Measurements from ENCODE around the gene GULP1. TPM values are rescaled to one million over a fixed set of nuclear protein-coding genes. Genes with fewer than 3 reads are reported as not detected.

GULP1 gene
- total and polyA plus RNA-seq, 2 of the 4 experiments (the other 2 are of a cell fraction): 24.4 to 40.1 TPM

- Histone ChIP-seq H2BK120ac (ENCODE audit: low read depth, low read length) (no peak overlapping the region), H2BK5ac (ENCODE audit: low read depth, low read length, poor library complexity, severe bottlenecking) (no peak overlapping the region), H4K20me1 (ENCODE audit: insufficient read depth, low read length) (no peaks in the 10 kb centered on the region; the same call in 1 of the 2 replicates), H4K91ac (ENCODE audit: insufficient read depth, low read depth, low read length) (no peak overlapping the region), H3K9ac (ENCODE audit: low read depth, low read length) (no peak overlapping the region), H3K23ac (ENCODE audit: low read depth, low read length) (no peak overlapping the region), H3K4ac (ENCODE audit: low read depth, low read length) (no peak overlapping the region), H3K9me1 (ENCODE audit: insufficient read depth, low read length) (peaks cover 3% of the 10 kb centered on the region; the same call in 1 of the 2 replicates), H3K4me2 (ENCODE audit: low read depth, low read length) (no peak overlapping the region), H3K27ac (ENCODE audit: insufficient read depth, low read length) (no peak overlapping the region), H2AK9ac (replicated peaks; ENCODE audit: low read depth, low read length, poor library complexity) (no peak overlapping the region), H2AFZ (replicated peaks; ENCODE audit: low read length, poor library complexity) (no peak overlapping the region), H3K4me1 (ENCODE audit: control insufficient read depth, insufficient read depth, low read length) (peaks cover 4% of the 10 kb centered on the region; the same call in 1 of the 2 replicates), H3K14ac (replicated peaks; ENCODE audit: low read depth, low read length) (0 out of 2 replicates have a peak overlapping the region, but pooled peaks have one; percentile 52), H3K36me3 (ENCODE audit: control insufficient read depth, insufficient read depth, low read length) (no peaks in the 10 kb centered on the region), H4K8ac (ENCODE audit: low read depth in 2 of 2, low read length in 2 of 2) (peak overlapping the region in 1 of 2 experiments; percentile 10; a peak in 1 of 4 replicates), H3K18ac (ENCODE audit: low read depth, low read length) (no peak overlapping the region; the same call in 1 of the 2 replicates), H4K5ac (ENCODE audit: low read depth, low read length) (no peak overlapping the region), H3K27me3 (ENCODE audit: control insufficient read depth, insufficient read depth, low read length) (no peaks in the 10 kb centered on the region), H3K4me3 (ENCODE audit: insufficient read depth, low read depth, low read length) (no peak overlapping the region), H2BK20ac (ENCODE audit: low read depth, low read length) (no peak overlapping the region), H2BK15ac (ENCODE audit: low read depth, low read length) (0 out of 3 replicates have a peak overlapping the region, but pooled peaks have one; percentile 1), H3K79me1 (ENCODE audit: low read depth in 1 of 2, low read length in 2 of 2) (peaks cover 3 to 19% of the 10 kb centered on the region in 2 experiments; a peak in 3 of 4 replicates), H3K9me3 (ENCODE audit: control insufficient read depth, insufficient read depth, low read length) (no peaks in the 10 kb centered on the region), H2AK5ac (ENCODE audit: low read depth, low read length) (no peak overlapping the region), H3K56ac (ENCODE audit: extremely low read depth, insufficient read depth, low read length) (no peak overlapping the region)
- BruUV-seq (replicated peaks): no TSS peak
- POLR2A ChIA-PET (ENCODE audit: unreplicated experiment): no interaction called here
- CTCF ChIA-PET: no interaction called here
- DNase-seq: no peak
- dilution Hi-C loops (cut with HindIII; ENCODE audit: low sequenced_read_pairs, unreplicated experiment) (no loop called here), intact Hi-C loops (cut with micrococcal nuclease) (no loop called here), in situ Hi-C loops (cut with MboI; ENCODE audit: low sequenced_read_pairs) (no loop called here)
- ATAC-seq (ENCODE audit: low read depth): no peak
- TF ChIP-seq RAD21 (IDR thresholded peaks at IDR 0.05; ENCODE audit: low read length): no peak
- no peak for TF ChIP-seq SMC3 (IDR thresholded peaks at IDR 0.05; ENCODE audit: low read depth, low read length)
- TF ChIP-seq USF2 (IDR thresholded peaks at IDR 0.05; ENCODE audit: low read depth, low read length): no peak
- TF ChIP-seq CTCF (conservative IDR thresholded peaks at IDR 0.05; ENCODE audit: low read depth, low read length): no peak
- TF ChIP-seq MXI1 (IDR thresholded peaks at IDR 0.05; ENCODE audit: borderline replicate concordance, low read depth, low read length): no peak
- TF ChIP-seq BHLHE40 (IDR thresholded peaks at IDR 0.05; ENCODE audit: low read depth, low read length): no peak
- TF ChIP-seq ELK1 (IDR thresholded peaks at IDR 0.05; ENCODE audit: borderline replicate concordance, low read depth, low read length): no peak
- TF ChIP-seq RFX5 (IDR thresholded peaks at IDR 0.05; ENCODE audit: low read depth, low read length): no peak
- no CpG with 5 or more reads among the region's 1 CpG for WGBS, 2 experiments (ENCODE audit: extremely low coverage in 2 of 2, insufficient read length in 1 of 2)
These were observed 187.1 kb downstream of the GULP1 start for GRCh38 chr2:188478724-188479123.
